HG03135 (cell line): ENCODE measurements around the gene EIPR1.
"Not testable (repeated sequence)": the region's sequence is repeated elsewhere in the genome, so short reads cannot be mapped to it uniquely, and the experiment has no call there.

ENCODE experiments used
- ATAC-seq: cut with Tn5 transposase; IDR thresholded peaks from one replicate; pipeline ENCODE4 v1.9.1; 2021; ENCODE audit warnings: mild to moderate bottlenecking, moderate library complexity; ENCODE audit not compliant: unreplicated experiment

Gene EIPR1

GRCh38 chr2:3403587-3404334, 26.1 kb upstream of the EIPR1 start:
- ATAC-seq, result peak; percentile 97

- no peak for ATAC-seq
Observed at GRCh38 chr2:3399829-3400228, 22.2 kb upstream of the EIPR1 start.

DNA sequence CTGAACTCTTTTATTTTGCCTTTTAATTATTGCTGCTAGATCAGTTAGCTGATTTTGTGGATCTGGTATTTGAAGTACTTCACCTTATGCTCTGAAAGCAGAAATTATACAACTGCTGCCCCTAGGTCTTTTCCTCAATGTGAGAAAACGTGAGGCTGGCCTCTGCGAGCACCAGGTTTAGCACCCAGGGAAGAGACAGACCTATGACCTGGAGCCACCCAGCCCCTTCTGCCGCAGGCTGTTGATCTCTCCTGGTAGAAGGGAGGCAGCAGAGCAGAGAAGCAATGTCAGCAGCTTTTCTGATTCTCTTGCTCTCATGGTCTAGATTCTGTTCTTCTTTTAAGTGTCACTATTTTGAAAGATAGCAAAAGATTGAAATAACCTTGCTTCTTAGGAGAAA, 21.8 kb upstream of the EIPR1 start:
- ATAC-seq, result no peak

- no peak for ATAC-seq
Observed at GRCh38 chr2:3398857-3399256, 21.2 kb upstream of the EIPR1 start.

DNA sequence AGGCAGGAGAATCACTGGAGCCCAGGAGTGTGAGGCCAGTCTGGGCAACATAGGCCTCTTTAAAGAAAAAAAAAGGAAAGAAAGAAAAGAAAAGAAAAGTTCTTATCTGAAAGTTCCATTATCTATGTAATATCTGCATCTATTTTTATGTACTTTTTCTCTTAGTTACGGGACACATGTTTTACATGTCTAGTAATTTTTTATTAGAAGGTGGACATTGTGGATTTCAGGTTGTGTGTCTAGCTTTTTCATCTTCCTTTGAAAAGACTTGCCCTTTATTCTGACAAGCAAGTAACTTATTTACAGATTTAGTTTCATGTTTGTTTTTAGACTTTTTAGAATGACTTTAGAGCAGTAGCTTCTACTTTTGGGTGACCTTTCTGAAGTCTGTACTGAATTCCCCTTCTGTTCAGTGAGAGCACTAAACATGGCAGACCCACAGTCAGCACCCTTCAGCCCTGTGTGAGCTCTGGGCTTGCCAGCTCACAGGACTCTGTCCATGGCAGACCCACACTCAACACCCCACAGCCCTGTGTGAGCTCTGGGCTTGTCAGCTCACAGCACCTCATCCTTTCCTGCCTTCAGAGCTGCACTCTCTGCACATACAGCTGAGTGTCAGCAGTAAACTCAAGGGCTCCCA, 19.4 kb upstream of the EIPR1 start:
- no peak for ATAC-seq

GRCh38 chr2:3392216-3392615, 14.6 kb upstream of the EIPR1 start:
- ATAC-seq, result no peak

DNA sequence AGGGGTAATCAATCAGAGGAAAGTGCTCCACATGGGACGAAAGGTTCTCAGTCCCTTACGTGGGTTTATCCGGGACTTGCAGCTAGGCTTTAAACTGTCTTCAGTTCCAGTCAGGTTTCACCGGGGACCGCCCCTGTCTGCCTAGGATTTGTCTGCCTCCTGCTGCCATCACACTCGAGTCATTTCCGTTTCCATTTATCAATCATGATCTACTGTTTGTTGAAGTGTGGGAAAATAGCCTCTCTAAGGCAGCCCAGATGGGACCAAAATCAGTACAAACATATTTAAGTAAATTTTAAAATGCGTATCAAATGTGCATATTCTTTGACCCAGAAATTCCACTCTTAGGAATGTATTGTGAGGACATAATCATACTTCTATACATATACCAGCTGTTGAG, 12.4 kb upstream of the EIPR1 start:
- no peak for ATAC-seq

- ATAC-seq, result no peak
Observed at GRCh38 chr2:3389193-3389592, 11.6 kb upstream of the EIPR1 start.

GRCh38 chr2:3388412-3388738, 10.8 kb upstream of the EIPR1 start:
- no peak for ATAC-seq

DNA sequence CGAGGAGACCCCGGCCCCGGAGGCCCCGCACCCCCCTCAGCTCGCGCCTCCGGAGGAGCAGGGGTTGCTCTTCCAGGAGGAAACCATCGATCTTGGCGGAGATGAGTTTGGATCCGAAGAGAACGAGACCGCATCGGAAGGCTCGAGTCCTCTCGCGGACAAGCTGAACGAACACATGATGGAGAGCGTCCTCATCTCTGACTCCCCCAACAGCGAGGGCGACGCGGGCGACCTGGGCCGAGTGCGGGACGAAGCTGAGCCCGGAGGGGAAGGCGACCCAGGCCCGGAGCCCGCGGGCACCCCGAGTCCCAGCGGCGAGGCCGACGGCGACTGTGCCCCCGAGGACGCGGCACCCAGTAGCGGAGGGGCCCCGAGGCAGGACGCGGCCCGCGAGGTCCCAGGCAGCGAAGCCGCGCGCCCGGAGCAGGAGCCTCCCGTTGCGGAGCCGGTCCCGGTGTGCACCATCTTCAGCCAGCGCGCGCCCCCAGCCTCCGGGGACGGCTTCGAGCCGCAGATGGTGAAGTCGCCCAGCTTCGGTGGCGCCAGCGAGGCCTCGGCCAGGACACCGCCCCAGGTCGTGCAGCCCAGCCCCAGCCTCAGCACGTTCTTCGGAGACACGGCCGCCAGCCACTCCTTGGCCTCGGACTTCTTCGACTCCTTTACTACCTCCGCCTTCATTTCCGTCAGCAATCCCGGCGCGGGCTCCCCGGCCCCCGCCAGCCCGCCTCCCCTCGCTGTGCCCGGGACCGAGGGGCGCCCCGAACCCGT, 10.2 kb upstream of the EIPR1 start:
- ATAC-seq, result no peak

DNA sequence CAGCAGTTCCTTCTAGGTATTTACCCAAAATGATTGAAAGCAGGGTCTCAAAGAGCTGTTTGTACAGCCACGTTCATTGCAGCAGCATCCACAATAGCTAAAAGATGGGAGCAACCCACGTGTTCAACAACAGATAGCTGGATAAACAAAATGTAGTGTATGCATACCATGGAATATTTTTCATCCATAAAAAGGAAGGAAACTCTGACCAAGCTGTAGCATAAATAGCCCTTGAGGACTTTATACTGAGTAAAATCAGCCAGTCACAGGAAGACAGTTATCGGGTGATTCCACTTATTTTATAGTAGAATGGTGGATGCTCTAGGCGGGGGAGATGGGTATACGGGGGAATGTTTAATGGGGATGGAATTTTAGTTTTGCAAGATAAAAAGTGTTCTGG, 9.4 kb upstream of the EIPR1 start:
- no peak for ATAC-seq

DNA sequence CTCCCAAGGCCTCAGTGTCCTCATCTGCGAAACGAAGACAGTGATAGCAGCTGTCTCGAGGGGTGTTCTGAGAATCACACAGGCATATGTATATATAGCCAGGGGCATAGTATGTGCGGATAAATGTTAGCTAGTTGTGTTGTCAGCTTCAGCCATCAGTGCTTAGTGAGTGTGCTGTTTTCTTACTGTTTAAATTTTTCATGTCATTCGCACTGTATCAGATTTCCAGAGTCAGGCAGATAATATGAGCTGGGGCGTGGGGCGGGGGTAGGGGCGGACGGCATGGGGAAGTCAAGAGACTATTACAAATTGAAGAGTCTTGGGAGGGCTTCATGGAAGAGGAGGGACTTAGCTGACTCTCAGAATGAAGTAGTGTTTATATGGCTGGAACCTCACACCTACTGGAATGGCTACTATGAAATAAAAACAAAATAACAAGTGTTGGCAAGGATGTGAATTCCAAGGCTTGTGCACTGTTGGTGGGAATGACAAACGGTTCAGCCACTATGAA, 8.9 kb upstream of the EIPR1 start:
- ATAC-seq, result no peak

- peak; percentile 76 for ATAC-seq
Observed at GRCh38 chr2:3379647-3380534, 2.3 kb upstream of the EIPR1 start, which contains the start of gene TRAPPC12. TSS of gene TRAPPC12 (plus strand) at chr2:3379694. CDS start at chr2:3387624, 7,930 bp downstream.

GRCh38 chr2:3379339-3379646, 1.7 kb upstream of the EIPR1 start:
- ATAC-seq, result no peak

DNA sequence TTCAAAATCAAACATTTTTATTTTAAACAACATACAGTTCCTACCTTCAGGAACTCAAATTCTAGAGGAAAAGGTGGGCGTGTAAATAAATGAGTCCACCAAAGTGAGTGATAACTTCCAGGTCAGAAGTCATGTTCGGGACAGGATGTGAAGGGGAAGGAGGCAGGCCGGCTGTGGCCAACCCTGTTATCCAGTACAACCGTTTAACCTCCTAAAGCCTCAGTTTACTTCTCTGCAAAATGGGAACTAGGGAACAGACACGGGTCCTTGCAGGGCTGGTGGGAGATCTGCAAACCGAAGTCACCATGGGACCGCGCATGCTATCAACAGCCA, 373 bp downstream of the EIPR1 start:
- peak; percentile 30 for ATAC-seq

DNA sequence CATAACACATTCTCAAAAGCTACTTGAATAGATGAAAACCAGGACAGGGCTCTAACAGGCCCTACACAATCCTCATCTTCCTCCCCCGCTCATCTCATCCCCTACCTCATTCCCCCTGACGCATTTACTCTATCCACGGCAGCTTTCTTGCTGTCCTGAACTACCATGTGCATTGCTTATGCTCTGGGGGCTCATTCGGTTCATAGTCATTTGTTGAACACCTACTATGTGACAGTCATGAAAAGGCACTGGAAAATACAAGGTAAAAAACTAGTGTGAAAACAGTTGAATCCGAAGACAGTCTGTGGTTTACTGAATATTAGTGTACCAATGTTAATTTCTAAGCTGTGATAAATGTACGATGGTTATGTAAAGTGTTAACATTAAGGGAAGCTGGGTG, 797 bp downstream of the EIPR1 start:
- no peak for ATAC-seq

GRCh38 chr2:3369340-3370181, 8.1 kb downstream of the EIPR1 start:
- not testable (repeated sequence) for ATAC-seq

GRCh38 chr2:3368261-3368722, 9.3 kb downstream of the EIPR1 start:
- ATAC-seq, result no peak

GRCh38 chr2:3365219-3365618, 12.4 kb downstream of the EIPR1 start:
- ATAC-seq, result no peak
